T-helper 9 cell (primary cell): ENCODE results near the gene ISLR.

Source experiments
- DNase-seq: peaks from one replicate; pipeline ENCODE4 v3.0.0-alpha.2; 2020
- total RNA-seq, 2 donors: gene quantifications; one replicate each; lab custom pipeline; 2026; lab: John Stamatoyannopoulos, UW

The ISLR gene, protein sequence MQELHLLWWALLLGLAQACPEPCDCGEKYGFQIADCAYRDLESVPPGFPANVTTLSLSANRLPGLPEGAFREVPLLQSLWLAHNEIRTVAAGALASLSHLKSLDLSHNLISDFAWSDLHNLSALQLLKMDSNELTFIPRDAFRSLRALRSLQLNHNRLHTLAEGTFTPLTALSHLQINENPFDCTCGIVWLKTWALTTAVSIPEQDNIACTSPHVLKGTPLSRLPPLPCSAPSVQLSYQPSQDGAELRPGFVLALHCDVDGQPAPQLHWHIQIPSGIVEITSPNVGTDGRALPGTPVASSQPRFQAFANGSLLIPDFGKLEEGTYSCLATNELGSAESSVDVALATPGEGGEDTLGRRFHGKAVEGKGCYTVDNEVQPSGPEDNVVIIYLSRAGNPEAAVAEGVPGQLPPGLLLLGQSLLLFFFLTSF
- total RNA-seq = 0 reads per million in 2 donors

- DNase-seq = no peak
Measured at GRCh38 chr15:74173380-74174218, at the start of gene ISLR. TSS of gene ISLR (plus strand) at chr15:74173710. CDS start at chr15:74174859, 1,149 bp downstream.

DNA sequence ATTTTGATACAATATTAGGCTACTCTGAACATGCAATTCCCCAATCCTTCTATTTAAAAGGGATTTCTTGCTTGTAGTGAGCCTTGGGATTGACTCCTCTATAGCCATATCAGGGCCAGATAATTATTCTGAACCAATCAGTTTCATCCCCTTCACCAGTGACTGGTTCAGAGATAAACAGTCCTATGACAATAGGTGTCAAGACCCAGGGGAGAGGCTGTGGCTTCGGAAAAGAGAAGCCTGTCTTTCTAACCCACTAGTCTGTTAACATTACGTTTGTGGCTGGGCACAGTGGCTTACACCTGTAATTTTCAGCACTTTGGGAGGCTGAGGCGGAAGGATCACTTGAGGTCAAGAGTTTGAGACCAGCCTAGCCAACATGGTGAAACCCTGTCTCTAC, 49.3 kb upstream of the ISLR start:
- DNase-seq = no peak

- no peak for DNase-seq
Measured at GRCh38 chr15:74124759-74125158, 48.8 kb upstream of the ISLR start.

GRCh38 chr15:74127255-74127953, 46.1 kb upstream of the ISLR start:
- peak; percentile 81 for DNase-seq

DNA sequence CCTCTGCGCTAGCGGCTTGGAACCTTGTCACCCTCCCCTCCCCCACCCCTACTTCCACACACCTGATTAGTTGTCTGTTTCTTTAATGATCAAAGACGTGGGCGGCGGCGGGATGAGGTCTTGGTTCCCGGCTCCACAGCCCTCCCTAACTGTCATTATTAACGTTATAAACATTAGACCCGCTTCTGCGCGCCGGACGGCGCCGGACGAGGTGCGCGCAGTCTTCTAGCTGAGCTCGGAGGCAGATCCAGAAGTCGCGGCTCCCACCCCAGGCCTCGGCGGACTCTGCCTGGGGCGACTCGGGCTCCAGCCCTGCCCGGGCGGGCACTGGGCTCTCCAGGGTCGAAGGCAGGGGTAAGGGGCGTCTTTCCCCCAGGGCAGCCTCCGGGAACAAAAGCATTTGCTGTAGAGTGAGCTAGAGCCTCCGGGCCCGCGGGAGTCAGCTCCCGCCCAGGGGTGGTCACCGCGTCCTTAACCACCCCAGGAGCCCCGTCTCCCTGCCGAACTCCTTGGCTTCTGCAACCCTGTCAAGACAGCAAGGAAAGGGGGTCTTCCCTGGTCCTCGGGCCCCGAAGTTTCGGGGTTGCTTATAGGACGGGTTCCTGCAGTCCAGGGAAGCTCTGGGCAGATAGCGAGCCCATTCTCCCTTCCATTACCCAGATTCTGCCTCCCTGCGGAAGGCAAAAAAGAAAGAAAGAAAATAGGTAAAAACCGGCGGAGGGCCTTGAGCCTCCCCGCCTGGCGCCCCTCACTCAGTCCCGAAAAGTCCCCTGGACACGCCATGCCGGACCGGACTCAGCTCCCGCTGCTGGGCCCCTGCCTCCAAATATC, 45.3 kb upstream of the ISLR start:
- no peak for DNase-seq

DNA sequence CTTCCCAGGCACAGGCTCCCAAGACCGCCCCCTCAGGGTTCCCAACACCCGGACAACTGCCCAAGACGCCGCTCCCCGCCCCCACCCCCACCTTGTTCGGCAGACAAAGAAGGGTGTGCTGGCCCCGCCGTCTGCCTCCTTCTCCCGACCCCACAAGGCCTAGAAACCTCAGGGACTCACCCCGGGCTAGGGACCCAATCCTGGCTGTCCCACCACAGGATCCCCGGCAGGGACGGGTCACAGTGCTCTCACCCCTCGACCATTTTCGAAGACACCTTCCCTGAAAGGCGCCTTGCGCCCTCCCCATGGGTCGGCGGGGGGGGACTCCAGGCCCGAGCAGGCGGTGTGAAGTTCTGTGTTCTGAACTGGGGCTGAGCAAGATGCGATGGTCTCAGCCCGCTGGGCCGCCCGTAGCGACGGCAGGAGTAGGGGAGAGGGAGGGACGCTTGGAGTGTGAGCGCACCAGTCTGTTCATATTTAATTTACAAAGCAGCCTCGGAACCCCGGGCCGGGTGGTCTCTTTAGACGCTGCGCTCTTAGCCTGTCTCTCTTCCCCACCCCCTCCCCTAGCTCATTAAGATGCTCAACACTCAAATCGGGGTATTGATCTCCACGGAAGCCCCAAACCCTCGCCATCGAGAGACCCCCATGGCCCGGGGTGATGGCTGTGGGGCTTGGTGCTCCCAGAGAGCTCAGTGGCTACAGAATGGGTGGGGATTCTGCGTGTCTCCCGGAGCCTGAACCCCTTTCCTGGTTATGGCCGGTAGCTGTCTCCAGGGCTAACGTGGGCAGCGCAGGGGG, 44.5 kb upstream of the ISLR start:
- no peak for DNase-seq

- no peak for DNase-seq
Measured at GRCh38 chr15:74129586-74130154, 43.8 kb upstream of the ISLR start.

DNA sequence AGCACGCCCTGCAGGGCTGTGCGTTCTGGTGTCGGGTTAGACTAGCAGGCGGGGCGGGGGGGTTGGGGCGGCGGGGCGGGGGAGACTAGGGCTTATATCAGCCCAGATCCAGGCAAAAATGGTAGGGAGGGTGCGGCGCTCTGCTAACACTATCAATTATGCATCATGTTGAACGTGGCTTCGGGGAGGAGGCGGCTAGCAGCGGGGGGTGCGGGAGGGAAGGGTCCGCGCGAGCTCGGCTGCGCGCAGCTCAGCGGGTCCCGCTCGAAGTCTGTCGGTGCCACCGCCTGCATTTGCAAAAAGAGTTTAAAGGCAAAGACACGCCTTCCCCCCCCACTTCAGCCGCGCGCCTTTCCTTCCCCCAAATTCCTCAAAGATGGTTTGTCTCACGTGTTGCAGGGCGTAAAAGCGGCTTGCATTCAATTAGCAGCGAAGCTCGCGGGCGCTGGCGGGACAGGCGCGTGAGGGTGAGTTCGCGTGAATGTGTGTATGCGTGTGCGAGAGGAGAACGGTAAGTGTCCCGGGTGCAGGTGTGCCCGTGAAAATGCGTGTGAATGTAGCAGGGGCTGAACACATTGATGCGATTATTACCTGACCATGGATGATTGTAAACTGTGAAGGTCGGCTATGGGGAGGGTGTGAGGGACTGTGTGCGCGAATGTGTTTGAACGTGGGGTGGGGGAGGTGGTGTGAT, 43.2 kb upstream of the ISLR start, which contains the start of gene ISLR2:
Gene ISLR2, plus strand, starts transcription at position 432 of the 694 bp plus-strand sequence. CDS start 2,169 bp downstream, outside the sequence.
- DNase-seq = no peak

GRCh38 chr15:74130849-74131627, 42.5 kb upstream of the ISLR start:
- no peak for DNase-seq

GRCh38 chr15:74131628-74132413, 41.7 kb upstream of the ISLR start:
- no peak for DNase-seq

- DNase-seq = no peak
Measured at GRCh38 chr15:74132681-74133651, 40.5 kb upstream of the ISLR start.

DNA sequence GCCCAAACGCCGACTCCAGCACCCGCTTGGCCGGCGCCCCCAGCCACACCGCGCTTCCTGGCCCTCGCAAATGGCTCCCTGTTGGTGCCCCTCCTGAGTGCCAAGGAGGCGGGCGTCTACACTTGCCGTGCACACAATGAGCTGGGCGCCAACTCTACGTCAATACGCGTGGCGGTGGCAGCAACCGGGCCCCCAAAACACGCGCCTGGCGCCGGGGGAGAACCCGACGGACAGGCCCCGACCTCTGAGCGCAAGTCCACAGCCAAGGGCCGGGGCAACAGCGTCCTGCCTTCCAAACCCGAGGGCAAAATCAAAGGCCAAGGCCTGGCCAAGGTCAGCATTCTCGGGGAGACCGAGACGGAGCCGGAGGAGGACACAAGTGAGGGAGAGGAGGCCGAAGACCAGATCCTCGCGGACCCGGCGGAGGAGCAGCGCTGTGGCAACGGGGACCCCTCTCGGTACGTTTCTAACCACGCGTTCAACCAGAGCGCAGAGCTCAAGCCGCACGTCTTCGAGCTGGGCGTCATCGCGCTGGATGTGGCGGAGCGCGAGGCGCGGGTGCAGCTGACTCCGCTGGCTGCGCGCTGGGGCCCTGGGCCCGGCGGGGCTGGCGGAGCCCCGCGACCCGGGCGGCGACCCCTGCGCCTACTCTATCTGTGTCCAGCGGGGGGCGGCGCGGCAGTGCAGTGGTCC, 39.7 kb upstream of the ISLR start:
- no peak for DNase-seq

GRCh38 chr15:74134387-74135027, 39.0 kb upstream of the ISLR start:
- DNase-seq = no peak

GRCh38 chr15:74135041-74135565, 38.4 kb upstream of the ISLR start:
- no peak for DNase-seq

GRCh38 chr15:74136540-74136813, 37.0 kb upstream of the ISLR start:
- DNase-seq = no peak
